Neural crest cell (in vitro differentiated cells): ENCODE data around the gene FBXW5. TPM values are rescaled to one million over a fixed set of nuclear protein-coding genes. Genes with fewer than 3 reads are reported as not detected.

Source experiments
- DNase-seq: peaks from one replicate; pipeline ENCODE4 v3.0.0; 2021; ENCODE audit warnings: low read depth, mixed read lengths, low spot score
- H3K27ac Mint-ChIP-seq: one replicate; pipeline ENCODE4 v1.8.0; 2021; ENCODE audit warnings: mild to moderate bottlenecking, mixed read lengths; ENCODE audit not compliant: unreplicated experiment
- H3K27me3 Mint-ChIP-seq: 2 replicates; pipeline ENCODE4 v1.8.0; 2021; ENCODE audit warnings: low read depth, mild to moderate bottlenecking, mixed read lengths
- H3K36me3 Mint-ChIP-seq: 2 replicates; pipeline ENCODE4 v1.8.0; 2021; ENCODE audit warnings: low read depth, mild to moderate bottlenecking, mixed read lengths
- H3K4me1 Mint-ChIP-seq: 2 replicates; pipeline ENCODE4 v1.8.0; 2021; ENCODE audit warnings: mixed read lengths
- H3K4me3 Mint-ChIP-seq: one replicate; pipeline ENCODE4 v1.8.0; 2021; ENCODE audit warnings: mild to moderate bottlenecking, mixed read lengths
- H3K9me3 Mint-ChIP-seq: 2 replicates; pipeline ENCODE4 v1.8.0; 2021; ENCODE audit warnings: mixed read lengths
- CTCF ChIP-seq: fragments of 200-600 bp; sonication (generic); conservative IDR thresholded peaks from 2 replicates; pipeline ENCODE4 v1.5.0; 2021; ENCODE audit warnings: antibody characterized with exemption, mild to moderate bottlenecking
- total RNA-seq: library from RNA; stranded (reverse); gene quantifications from 2 replicates; pipeline ENCODE4 v1.2.1, GENCODE V29; 2021

The FBXW5 gene
- total RNA-seq, 1 donor from 2014 or later, result 81.2 TPM

GRCh38 chr9:136958473-136958872 lies 13.9 kb upstream of the FBXW5 start:
- no peaks in the 10 kb centered on the region for H3K27me3 Mint-ChIP-seq
- peaks cover 7% of the 10 kb centered on the region for H3K9me3 Mint-ChIP-seq

GRCh38 chr9:136957901-136958300 lies 13.4 kb upstream of the FBXW5 start:
- H3K4me1 Mint-ChIP-seq, result peaks cover 2% of the 10 kb centered on the region
- no peak overlapping the region for H3K27ac Mint-ChIP-seq
- H3K9me3 Mint-ChIP-seq, result peaks cover 7% of the 10 kb centered on the region
- TF ChIP-seq CTCF, result no peak
- no peaks in the 10 kb centered on the region for H3K27me3 Mint-ChIP-seq
- no peak overlapping the region for H3K4me3 Mint-ChIP-seq
- DNase-seq, result no peak
- H3K36me3 Mint-ChIP-seq, result no peaks in the 10 kb centered on the region

More at GRCh38 chr9:136958473-136958872, 13.9 kb upstream of the FBXW5 start:
- Mint-ChIP-seq H3K4me1 (peaks cover 6% of the 10 kb centered on the region), H3K36me3 (no peaks in the 10 kb centered on the region), H3K4me3 (no peak overlapping the region), H3K27ac (no peak overlapping the region)
- no peak for TF ChIP-seq CTCF
- no peak for DNase-seq

GRCh38 chr9:136957461-136957860 lies 12.9 kb upstream of the FBXW5 start:
- H3K27me3 Mint-ChIP-seq, result no peaks in the 10 kb centered on the region
- peaks cover 7% of the 10 kb centered on the region for H3K9me3 Mint-ChIP-seq
- H3K27ac Mint-ChIP-seq, result no peak overlapping the region
- TF ChIP-seq CTCF, result no peak
- H3K36me3 Mint-ChIP-seq, result no peaks in the 10 kb centered on the region
- no peak overlapping the region for H3K4me3 Mint-ChIP-seq
- H3K4me1 Mint-ChIP-seq, result no peaks in the 10 kb centered on the region
- no peak for DNase-seq

- no peak for DNase-seq
- Mint-ChIP-seq H3K9me3 (peaks cover 7% of the 10 kb centered on the region), H3K27me3 (no peaks in the 10 kb centered on the region), H3K4me3 (no peak overlapping the region), H3K36me3 (no peaks in the 10 kb centered on the region), H3K4me1 (no peaks in the 10 kb centered on the region), H3K27ac (no peak overlapping the region)
- TF ChIP-seq CTCF, result no peak
Observed at GRCh38 chr9:136956604-136957003, 12.1 kb upstream of the FBXW5 start.

GRCh38 chr9:136955943-136956335 lies 11.4 kb upstream of the FBXW5 start:
- Mint-ChIP-seq H3K36me3 (no peaks in the 10 kb centered on the region), H3K9me3 (peaks cover 7% of the 10 kb centered on the region), H3K4me3 (no peak overlapping the region), H3K27me3 (no peaks in the 10 kb centered on the region), H3K27ac (no peak overlapping the region), H3K4me1 (no peaks in the 10 kb centered on the region)
- TF ChIP-seq CTCF, result no peak
- no peak for DNase-seq
